SK-N-SH (cell line): ENCODE data around the gene SLC30A2. TPM values are rescaled to one million over a fixed set of nuclear protein-coding genes. Genes with fewer than 3 reads are reported as not detected.

Experiments
- CTCF ChIA-PET: fragments of 300-600, 350-600 bp; formaldehyde crosslinking; extraction: SDS; loops from one replicate; lab custom pipeline; 2021; lab: Yijun Ruan, JAX
- POLR2A ChIA-PET: fragments of 350-600 bp; sonication (Branson Sonifier 250); formaldehyde crosslinking; extraction: SDS; loops from one replicate; lab custom pipeline; 2020; ENCODE audit warnings: antibody characterized with exemption, inconsistent platforms; lab: Yijun Ruan, JAX
- DNase-seq: peaks from one replicate; pipeline ENCODE4 v3.0.0; 2012
- H2AFZ ChIP-seq: fragments of 200-600 bp; sonication (generic); 2 replicates; pipeline ENCODE4 v1.8.1; 2016; ENCODE audit warnings: antibody characterized with exemption, mild to moderate bottlenecking, low read depth
- H3F3A ChIP-seq: fragments of 200-600 bp; sonication (generic); replicated peaks from 2 replicates; pipeline ENCODE3; 2016; ENCODE audit warnings: antibody characterized with exemption, mild to moderate bottlenecking; ENCODE audit not compliant: insufficient read depth
- H3K27ac ChIP-seq, 2 experiments: fragments of 200-500 bp in 1 of 2; fragments of 200-600 bp in 1 of 2; sonication (Bioruptor generic) in 1 of 2; sonication (generic), shearing (Covaris generic) in 1 of 2; 2 replicates each; pipeline versions ENCODE4 v1.5.1 to v1.6.1; 2014 to 2016; ENCODE audit warnings: low read depth in 2 of 2, inconsistent platforms in 1 of 2, low read length in 1 of 2, mild to moderate bottlenecking in 1 of 2, mixed read lengths in 1 of 2
- H3K27me3 ChIP-seq: fragments of 200-600 bp; sonication (generic), shearing (Covaris generic); 2 replicates; pipeline ENCODE4 v1.6.1; 2016; ENCODE audit warnings: mixed run types; ENCODE audit not compliant: insufficient read depth
- H3K36me3 ChIP-seq, 2 experiments: fragments of 200-500 bp in 1 of 2; fragments of 200-600 bp in 1 of 2; sonication (Bioruptor generic) in 1 of 2; sonication (generic) in 1 of 2; replicated peaks in 1 of 2; 2 replicates each; pipeline versions ENCODE3 to v1.5.1; 2014 to 2016; ENCODE audit warnings: low read length in 1 of 2, mild to moderate bottlenecking in 1 of 2; ENCODE audit not compliant: insufficient read depth in 2 of 2, control insufficient read depth in 1 of 2
- H3K4me1 ChIP-seq, 2 experiments: fragments of 200-500 bp in 1 of 2; fragments of 200-600 bp in 1 of 2; sonication (Bioruptor generic) in 1 of 2; sonication (generic), shearing (Covaris generic) in 1 of 2; 2 replicates each; pipeline versions ENCODE4 v1.5.1 to v1.6.1; 2014 to 2016; ENCODE audit warnings: low read depth in 1 of 2, low read length in 1 of 2, mixed run types in 1 of 2; ENCODE audit not compliant: insufficient read depth in 2 of 2, control insufficient read depth in 1 of 2
- H3K4me2 ChIP-seq: fragments of 200-600 bp; sonication (generic), shearing (Covaris generic); 2 replicates; pipeline ENCODE4 v1.6.1; 2017; ENCODE audit warnings: mixed run types
- H3K4me3 ChIP-seq, 2 experiments: fragments of 200-500 bp in 1 of 2; fragments of 200-600 bp in 1 of 2; sonication (Bioruptor generic) in 1 of 2; sonication (generic), shearing (Covaris generic) in 1 of 2; 2 replicates each; pipeline versions ENCODE4 v1.5.1 to v1.8.1; 2014 to 2016; ENCODE audit warnings: low read depth in 2 of 2, inconsistent platforms in 1 of 2, low read length in 1 of 2, mild to moderate bottlenecking in 1 of 2, mixed read lengths in 1 of 2, moderate library complexity in 1 of 2
- H3K79me2 ChIP-seq: fragments of 200-600 bp; sonication (generic); 2 replicates; pipeline ENCODE4 v1.8.1; 2017; ENCODE audit warnings: mild to moderate bottlenecking; ENCODE audit not compliant: insufficient read depth
- H3K9ac ChIP-seq: fragments of 200-600 bp; sonication (generic); 2 replicates; pipeline ENCODE4 v1.6.1; 2017; ENCODE audit warnings: mixed run types
- H3K9me2 ChIP-seq: fragments of 200-600 bp; sonication (generic); 2 replicates; pipeline ENCODE4 v1.6.1; 2017; ENCODE audit warnings: mixed run types
- H3K9me3 ChIP-seq: fragments of 200-600 bp; sonication (generic); 2 replicates; pipeline ENCODE4 v1.6.1; 2017; ENCODE audit warnings: mixed run types, mild to moderate bottlenecking, moderate library complexity
- H4K20me1 ChIP-seq: fragments of 200-600 bp; sonication (generic); 2 replicates; pipeline ENCODE4 v1.6.1; 2017; ENCODE audit warnings: mild to moderate bottlenecking, mixed run types; ENCODE audit not compliant: insufficient read depth
- CTCF ChIP-seq: fragments of 200-600 bp; sonication (generic); IDR thresholded peaks from 2 replicates; pipeline ENCODE4 v1.6.1; 2017; ENCODE audit warnings: antibody characterized with exemption, mild to moderate bottlenecking, moderate library complexity
- EP300 ChIP-seq, 2 experiments: IDR thresholded peaks; 2 replicates each; pipeline versions ENCODE4 v1.4.0 to v1.6.1; 2012; ENCODE audit warnings: borderline replicate concordance in 1 of 2, low read depth in 1 of 2, low read length in 1 of 2
- EZH2phosphoT487 ChIP-seq: fragments of 200-600 bp; sonication (generic); IDR thresholded peaks from 2 replicates; pipeline ENCODE4 v1.6.1; 2017; ENCODE audit warnings: low read depth, mixed run types, mild to moderate bottlenecking, antibody characterized with exemption, moderate library complexity, borderline replicate concordance
- GATA2 ChIP-seq: sonication (generic); formaldehyde crosslinking; IDR thresholded peaks from 2 replicates; pipeline ENCODE4 v1.5.0; 2020; ENCODE audit warnings: mild to moderate bottlenecking, missing genetic modification reagents
- MAX ChIP-seq: IDR thresholded peaks from 2 replicates; pipeline ENCODE4 v1.4.0; 2012; ENCODE audit warnings: low read depth
- NRF1 ChIP-seq: IDR thresholded peaks from 2 replicates; pipeline ENCODE4 v1.6.1; 2012; ENCODE audit warnings: low read depth, mild to moderate bottlenecking, low read length
- PBX3 ChIP-seq: IDR thresholded peaks from 2 replicates; pipeline ENCODE4; 2012
- TAF1 ChIP-seq: IDR thresholded peaks from 2 replicates; pipeline ENCODE4 v1.6.1; 2012; ENCODE audit warnings: low read depth, mild to moderate bottlenecking, low read length, moderate library complexity, borderline replicate concordance
- USF1 ChIP-seq: IDR thresholded peaks from 2 replicates; pipeline ENCODE4 v1.4.0; 2012; ENCODE audit warnings: low read depth, borderline replicate concordance
- USF2 ChIP-seq: fragments of 150-350 bp; IDR thresholded peaks from 2 replicates; pipeline ENCODE4 v1.6.1; 2017; ENCODE audit warnings: antibody characterized with exemption, low read length, low read depth, borderline replicate concordance
- YY1 ChIP-seq: IDR thresholded peaks from 2 replicates; pipeline ENCODE4 v1.4.0; 2012; ENCODE audit warnings: low read depth, mild to moderate bottlenecking
- ZBTB33 ChIP-seq: IDR thresholded peaks from 2 replicates; pipeline ENCODE4 v1.4.0; 2012; ENCODE audit warnings: low read depth, borderline replicate concordance
- WGBS: methylation state at CpG from one replicate; pipeline ENCODE4 v1.1.6; 2017; ENCODE audit warnings: low lambda C conversion rate; 5-methylcytosine and 5-hydroxymethylcytosine counted together
- polyA plus RNA-seq, 3 experiments: library from polyadenylated mRNA; depleted of rRNA; stranded (reverse); fragments of >200 nt; gene quantifications; 2 replicates each; pipeline ENCODE4 v1.2.3, GENCODE V29; 2012

Gene SLC30A2
- polyA plus RNA-seq, 1 of the 3 experiments (the other 2 are of a cell fraction), result not detected

- H3K4me3 ChIP-seq, result no peak within 1 kb of the TSS
- whole genome bisulfite sequencing, result 74% methylated on average over 5 of the region's 9 CpGs
- TF ChIP-seq USF2 (no peak), PBX3 (no peak), USF1 (no peak), NRF1 (no peak), ZBTB33 (no peak), YY1 (no peak), EP300 (IDR thresholded peaks at IDR 0.05; ENCODE audit: borderline replicate concordance in 1 of 2, low read depth in 1 of 2, low read length in 1 of 2) (no peak), GATA2 (CRISPR knock-in tag) (no peak), TAF1 (no peak), EZH2phosphoT487 (no peak), CTCF (no peak), MAX (no peak)
- POLR2A ChIA-PET, result interaction anchor here (1.3 kb wide), 1 partner anchor 13 kb away, joined by 4 read pairs; no protein-coding TSS in a partner anchor
- no peak for DNase-seq
- H3K79me2 ChIP-seq, result no peaks in the 10 kb centered on the region
- no peaks in the 10 kb centered on the region for H3K9me3 ChIP-seq
- H3K36me3 ChIP-seq, result no peaks in the 10 kb centered on the region
- H3K27ac ChIP-seq, result no peak within 1 kb of the TSS
- H4K20me1 ChIP-seq, result no peaks in the 10 kb centered on the region
- no peak within 1 kb of the TSS for H3K4me2 ChIP-seq
- H3K9ac ChIP-seq, result no peak within 1 kb of the TSS
- H3K4me1 ChIP-seq, result peaks cover 0 to 3% of the 10 kb centered on the region in 2 experiments; a peak in 1 of 4 replicates
- peaks cover 17% of the 10 kb centered on the region for H3K27me3 ChIP-seq
- H2AFZ ChIP-seq, result no peak within 1 kb of the TSS
- no peaks in the 10 kb centered on the region for H3K9me2 ChIP-seq
- no peaks in the 10 kb centered on the region for H3F3A ChIP-seq
- CTCF ChIA-PET, result interaction anchor here (0.7 to 1.4 kb wide), 4 partner anchors 9 to 102 kb away, joined by 3 to 5 read pairs (median 4); no protein-coding TSS in a partner anchor
Observed at GRCh38 chr1:26067432-26067911, 21.6 kb upstream of the SLC30A2 start, which contains the start of gene TRIM63. TRIM63 (minus strand) TSS chr1:26067630; CDS start chr1:26067494, 136 bp downstream.
